Measurements from ENCODE around the gene USP48.

GRCh38 chr1:21670059-21670881, 112.7 kb downstream of the USP48 start:
- no peak for TF ChIP-seq CTCF (IDR thresholded peaks at IDR 0.05)
- no peak for TF ChIP-seq POLR2A (IDR thresholded peaks at IDR 0.05)
